ENCODE results near the gene TPRG1.

Gene TPRG1

DNA sequence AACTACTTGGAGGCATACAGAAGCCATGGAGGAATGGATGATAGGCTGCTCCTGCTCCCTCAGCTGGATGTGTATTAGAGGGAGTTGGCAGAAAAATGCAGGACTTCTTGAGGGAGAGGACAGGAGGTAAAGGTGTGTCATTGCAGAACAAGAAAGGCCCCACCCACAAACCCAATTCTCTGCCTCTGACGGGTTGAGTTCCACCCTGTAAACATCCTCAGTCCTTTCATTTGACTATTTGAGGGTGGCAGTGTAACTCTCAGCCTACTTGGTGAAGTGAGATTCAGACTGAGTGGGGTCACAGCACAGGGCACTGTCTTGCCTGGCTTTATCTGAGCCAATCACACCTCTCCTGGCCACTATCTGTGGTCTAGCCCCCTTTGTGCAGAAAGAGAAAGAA, at the start of gene TPRG1:
Gene TPRG1 (plus strand): TSS at position 265 of the 400 bp plus-strand sequence. CDS start 35,414 bp downstream, outside the sequence.
- DNase-seq: no peak

- DNase-seq: no peak
Measured at GRCh38 chr3:189122110-189122509, 49.7 kb upstream of the TPRG1 start.

DNA sequence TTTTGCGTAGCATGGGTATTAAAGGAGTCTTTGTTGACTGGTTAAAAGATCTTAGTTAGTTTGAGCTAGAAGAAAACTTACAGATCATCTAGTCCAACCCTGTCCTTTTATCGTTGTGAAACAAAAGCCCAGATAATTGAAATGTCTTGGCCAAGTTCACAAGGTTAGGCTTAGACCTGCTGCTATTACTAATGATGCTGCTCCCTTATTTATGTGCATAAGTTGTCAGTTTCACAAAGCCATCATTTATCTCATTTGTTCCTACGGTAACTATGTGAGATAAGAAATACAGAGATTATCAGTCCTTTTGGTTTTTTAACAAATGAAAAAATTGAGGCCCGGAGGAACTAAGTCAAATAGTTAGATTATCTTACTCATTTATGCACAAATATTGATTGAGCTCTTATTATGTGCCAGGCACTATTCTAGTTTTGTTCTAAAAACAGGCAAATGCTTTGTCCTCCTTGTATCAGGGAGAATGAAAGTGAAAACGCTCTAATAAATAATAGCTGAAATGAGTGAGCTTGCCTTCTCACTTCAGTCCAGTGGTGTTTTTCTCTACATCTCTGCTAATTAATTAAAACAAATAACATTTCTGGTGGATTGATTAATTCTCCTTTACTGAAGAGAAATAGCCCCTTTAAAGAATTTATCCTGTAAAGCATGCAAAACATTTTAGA, 49.1 kb upstream of the TPRG1 start:
- DNase-seq: no peak

DNA sequence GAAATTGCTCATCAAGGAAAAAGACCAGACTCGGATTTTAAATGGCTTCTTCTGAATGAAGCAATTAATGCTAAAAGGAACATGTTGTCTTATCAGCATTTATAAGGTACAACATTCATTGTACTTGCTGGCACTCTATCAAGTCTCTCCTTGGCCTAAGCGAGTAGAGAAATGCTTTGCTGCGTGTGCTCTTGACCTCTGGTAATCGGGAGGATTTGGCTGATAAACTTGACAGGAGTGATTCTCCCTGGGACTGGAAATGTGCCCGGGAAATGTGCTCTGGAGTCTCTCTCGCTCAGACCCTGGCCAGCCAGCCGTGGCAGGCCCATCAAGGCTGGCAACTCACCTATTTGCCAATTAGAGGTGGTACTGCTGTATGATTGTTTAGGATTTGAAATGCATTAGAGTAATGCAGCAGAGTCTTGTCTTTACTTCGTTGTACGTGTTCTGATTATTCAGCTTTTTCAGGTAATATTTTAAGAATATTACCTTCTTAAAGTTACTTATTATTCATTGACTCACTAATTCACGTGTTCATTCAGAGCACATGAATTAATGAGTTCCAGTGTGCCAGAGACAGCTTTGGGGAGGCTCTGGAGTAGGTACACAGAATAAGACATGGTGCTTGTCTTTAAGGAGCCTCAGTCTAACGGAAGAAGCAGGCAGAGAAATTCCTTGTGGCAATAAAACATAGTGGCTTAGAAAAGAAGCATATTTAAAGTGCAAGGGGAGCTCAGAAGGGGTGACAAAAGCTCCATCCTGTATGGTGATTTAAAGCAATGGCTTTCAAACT, 48.0 kb upstream of the TPRG1 start:
- DNase-seq: no peak

- DNase-seq: no peak
Measured at GRCh38 chr3:189132231-189132671, 39.5 kb upstream of the TPRG1 start.

- no peak for DNase-seq
Measured at GRCh38 chr3:189132839-189133238, 38.9 kb upstream of the TPRG1 start.

DNA sequence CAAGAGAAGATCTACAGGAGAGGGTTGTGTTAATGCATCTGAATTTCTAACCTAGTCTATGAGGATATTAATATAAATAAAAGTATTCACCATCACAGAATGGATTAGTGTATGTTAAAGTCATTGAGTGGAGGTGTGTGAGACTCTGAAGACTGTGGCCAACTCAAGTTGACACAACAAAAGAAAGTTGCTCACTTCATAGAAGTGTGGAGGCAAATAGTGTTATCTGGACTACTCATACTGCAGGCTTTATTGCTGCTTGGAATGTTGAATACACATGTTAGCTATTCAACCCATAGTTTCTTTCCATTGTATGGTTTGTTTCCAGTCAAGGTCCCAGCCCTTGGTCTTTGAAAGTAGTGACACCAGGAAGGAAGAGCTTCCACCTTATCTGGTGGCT, 38.0 kb upstream of the TPRG1 start:
- DNase-seq: no peak

GRCh38 chr3:189137416-189137815, 34.4 kb upstream of the TPRG1 start:
- no peak for DNase-seq

DNA sequence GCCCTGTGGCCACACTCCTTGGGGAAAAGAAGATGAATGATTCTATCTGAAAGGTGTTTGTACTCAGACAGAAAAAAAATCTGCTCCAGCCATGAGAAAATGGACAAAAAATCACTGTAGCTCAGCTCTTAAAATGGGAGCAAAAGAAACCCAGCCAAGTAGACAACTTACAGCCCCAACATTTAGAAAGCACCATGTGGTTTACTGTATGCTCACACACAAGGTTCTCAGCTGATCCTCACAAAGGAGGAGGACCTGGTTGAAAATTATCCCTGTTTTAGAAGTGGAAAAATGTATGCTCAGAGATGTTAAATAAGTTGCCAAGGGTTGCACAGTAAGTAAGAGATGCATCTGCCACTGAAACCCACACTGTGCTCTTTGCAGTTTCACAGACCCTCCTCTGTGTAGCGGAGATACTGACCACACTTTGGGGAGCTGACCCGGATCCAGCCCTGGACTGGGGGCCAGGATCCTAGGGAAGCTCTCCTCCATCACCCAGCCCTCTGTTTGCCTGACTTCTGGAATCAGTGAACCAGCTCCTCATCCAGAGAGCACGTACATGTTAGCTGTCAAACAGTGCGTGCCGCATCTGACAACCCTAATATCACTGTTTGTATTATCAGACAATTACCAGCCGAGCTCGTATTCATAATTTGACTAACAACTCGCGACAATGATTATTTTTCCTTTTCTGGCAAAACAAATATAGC, 32.7 kb upstream of the TPRG1 start:
- no peak for DNase-seq

DNA sequence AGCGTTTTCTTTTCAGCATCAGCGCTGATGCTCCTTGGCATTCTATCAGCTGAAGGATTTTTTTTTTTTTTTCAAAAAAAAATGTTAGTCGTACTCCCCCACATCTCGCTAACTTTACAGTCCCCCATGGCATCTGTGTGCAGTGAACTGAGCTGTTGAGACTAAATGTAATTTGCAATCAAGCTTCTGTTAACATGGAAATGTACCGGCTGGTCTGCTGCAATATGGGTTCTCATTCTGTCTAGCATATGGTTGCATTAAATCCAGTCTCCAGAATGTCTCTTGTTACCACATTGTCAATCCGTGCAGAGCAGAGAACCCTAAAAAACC, 32.2 kb upstream of the TPRG1 start:
- no peak for DNase-seq

DNA sequence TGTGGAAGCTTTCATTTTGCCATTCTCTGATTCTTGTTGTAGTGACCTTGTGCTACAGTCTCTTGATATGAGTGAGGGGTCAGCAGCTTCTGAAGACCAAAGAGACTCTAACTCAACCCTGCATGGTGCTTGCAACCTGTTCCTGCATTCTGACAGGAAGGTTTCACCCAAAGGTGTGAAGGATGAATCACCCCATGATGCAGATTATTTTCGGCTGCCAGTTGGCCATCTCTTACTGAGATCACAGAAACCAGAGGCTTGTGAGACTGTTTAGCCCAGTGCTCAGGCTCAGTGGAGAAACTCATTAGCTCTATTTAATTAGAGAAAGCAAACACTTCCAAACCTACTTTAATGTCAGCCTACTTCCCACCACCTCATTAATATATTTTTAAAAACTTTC, 29.2 kb upstream of the TPRG1 start:
- no peak for DNase-seq

- no peak for DNase-seq
Measured at GRCh38 chr3:189143321-189143720, 28.4 kb upstream of the TPRG1 start.

DNA sequence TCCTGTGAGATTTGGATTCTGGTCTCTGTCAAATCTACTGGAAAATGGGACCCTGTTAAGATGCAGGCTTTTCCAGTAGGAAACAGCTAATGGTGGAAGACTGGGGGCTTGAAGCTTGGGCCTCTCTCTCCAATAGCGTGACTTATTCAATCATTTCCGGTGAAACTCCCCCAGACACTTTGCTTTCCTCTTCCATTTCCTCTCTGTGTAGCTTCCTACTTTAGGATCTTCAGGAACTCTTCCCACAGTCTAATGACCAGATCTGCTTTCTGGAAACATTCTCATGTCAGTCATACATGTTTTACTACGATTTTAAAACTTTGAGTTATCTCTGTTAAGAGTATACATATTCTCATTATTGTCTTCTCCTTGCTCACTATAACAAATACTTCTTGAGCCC, 28.0 kb upstream of the TPRG1 start:
- DNase-seq: no peak

- no peak for DNase-seq
Measured at GRCh38 chr3:189144645-189145044, 27.1 kb upstream of the TPRG1 start.

DNA sequence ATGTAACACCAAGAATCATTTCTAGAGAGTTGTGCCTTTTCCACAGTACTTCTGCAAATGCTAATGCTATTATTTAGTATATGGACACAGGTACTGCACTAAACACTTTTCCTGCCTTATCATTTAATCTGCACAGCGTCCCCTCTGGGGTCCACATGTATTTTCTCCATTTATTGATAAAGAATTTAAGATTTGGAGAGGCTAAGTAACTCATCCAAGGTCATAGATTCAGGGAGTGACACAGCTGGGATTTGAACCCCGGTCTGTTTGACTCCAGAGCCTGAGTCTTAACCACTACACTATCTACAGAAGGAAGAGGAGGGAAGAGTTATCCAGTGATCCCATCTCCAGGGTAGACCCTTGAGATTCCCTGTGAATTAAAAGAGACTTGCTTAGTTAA, 24.9 kb upstream of the TPRG1 start:
- DNase-seq: no peak

DNA sequence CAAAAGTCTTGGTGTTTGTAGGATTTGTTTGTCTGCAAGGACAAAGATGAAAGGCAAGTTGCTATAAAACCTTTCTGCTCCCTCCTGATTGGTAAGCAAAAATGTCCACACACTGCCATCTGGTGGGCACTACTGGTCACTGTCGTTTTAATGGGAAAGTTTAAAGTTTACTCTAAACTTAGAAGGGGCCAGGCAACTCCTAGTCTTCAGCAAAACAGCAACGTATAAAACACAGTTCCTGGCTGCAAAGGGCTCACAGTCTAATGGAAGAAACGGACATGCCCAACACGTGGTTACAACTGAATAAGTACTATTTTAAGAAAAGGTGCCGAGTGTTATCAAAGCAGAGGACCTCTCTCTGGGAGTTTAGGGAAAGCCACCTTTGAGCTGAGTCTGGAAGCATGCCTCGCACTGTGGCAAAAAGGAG, 23.7 kb upstream of the TPRG1 start:
- DNase-seq: peak in 1 of 2 experiments; percentile 13

GRCh38 chr3:189149203-189149602, 22.6 kb upstream of the TPRG1 start:
- DNase-seq: no peak

GRCh38 chr3:189157232-189158007, 14.4 kb upstream of the TPRG1 start:
- DNase-seq: no peak

GRCh38 chr3:189158034-189158433, 13.7 kb upstream of the TPRG1 start:
- no peak for DNase-seq

DNA sequence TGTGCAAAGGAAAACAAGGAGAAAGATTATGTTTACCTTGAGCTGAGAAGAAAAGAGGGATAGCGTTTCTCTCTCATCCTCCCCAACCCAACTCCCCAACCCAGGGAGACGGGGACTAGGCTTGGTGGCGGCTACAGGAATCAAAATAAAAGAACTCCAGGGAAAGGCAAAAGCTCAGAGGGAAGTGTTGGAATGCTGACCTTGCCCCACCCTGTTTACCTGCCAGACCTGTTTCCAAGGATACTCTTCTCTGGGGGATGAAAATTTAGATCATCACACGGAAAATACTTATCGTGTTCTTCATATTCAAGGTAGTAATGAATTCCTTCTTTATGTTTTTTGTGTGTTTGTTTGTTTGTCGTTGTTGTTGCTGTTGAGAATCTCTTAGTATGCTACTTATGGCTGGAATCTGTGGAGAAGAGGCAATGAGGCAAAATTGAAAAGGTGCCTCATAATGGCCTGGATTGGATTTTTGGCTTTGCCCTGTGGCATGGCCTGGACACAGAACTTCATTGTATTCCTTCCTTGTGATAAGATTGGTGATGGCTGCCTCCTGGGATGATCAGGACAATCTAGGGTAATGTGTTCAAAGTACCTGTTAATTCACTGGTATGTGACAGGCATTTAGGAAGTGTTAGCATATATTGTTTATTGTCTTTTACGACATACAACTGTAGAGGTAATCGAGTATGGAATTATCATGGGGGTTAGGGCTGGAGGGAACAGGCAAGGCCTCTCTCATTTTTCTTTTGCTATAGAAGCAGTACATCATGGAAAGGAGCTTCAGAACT, 11.1 kb upstream of the TPRG1 start:
- DNase-seq: no peak

GRCh38 chr3:189165092-189165612, 6.6 kb upstream of the TPRG1 start:
- no peak for DNase-seq

DNA sequence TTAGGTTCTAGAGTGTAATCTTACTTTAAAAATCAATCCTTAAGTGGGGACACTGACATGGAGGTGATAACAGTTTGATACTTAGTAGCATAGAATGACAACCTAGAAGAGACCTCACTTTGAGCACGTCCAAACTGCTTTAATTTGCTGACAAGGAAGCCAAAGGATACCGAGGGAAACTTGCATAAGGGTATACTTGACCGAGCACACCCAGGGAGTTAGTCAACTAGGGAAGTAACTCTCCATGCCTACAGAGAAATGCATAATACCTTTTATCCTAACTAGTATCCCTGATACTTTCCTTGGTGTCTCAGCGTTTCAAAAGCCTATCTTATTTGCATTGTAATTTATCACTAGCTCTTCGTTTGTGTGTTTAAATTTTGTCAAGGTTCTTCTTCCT, 5.5 kb upstream of the TPRG1 start:
- DNase-seq: no peak
